Activated T-helper 17 cell treated with anti-CD3 and anti-CD28 coated beads, Interleukin-2, amount 50 U/mL, for 72 hours (primary cell): ENCODE results near the gene GALNT17. TPM values are rescaled to one million over a fixed set of nuclear protein-coding genes. Genes with fewer than 3 reads are reported as not detected.

Source experiments
- ATAC-seq: fragments of 150-1000 bp; cut with Tn5 transposase; replicated peaks from 2 replicates; pipeline ENCODE4 v1.10.0; 2021; ENCODE audit warnings: mild to moderate bottlenecking, moderate library complexity
- H3K27ac Mint-ChIP-seq: one replicate; pipeline ENCODE4 v1.8.0; 2022; ENCODE audit warnings: mixed read lengths
- H3K27me3 Mint-ChIP-seq: one replicate; pipeline ENCODE4 v1.8.0; 2022; ENCODE audit warnings: mixed read lengths
- H3K36me3 Mint-ChIP-seq: one replicate; pipeline ENCODE4 v1.8.0; 2022; ENCODE audit warnings: low read depth, mild to moderate bottlenecking, mixed read lengths
- H3K4me1 Mint-ChIP-seq: one replicate; pipeline ENCODE4 v1.8.0; 2022; ENCODE audit warnings: mixed read lengths
- H3K4me3 Mint-ChIP-seq: one replicate; pipeline ENCODE4 v1.8.0; 2022; ENCODE audit warnings: mild to moderate bottlenecking, mixed read lengths
- H3K9me3 Mint-ChIP-seq: one replicate; pipeline ENCODE4 v1.8.0; 2022; ENCODE audit warnings: mixed read lengths
- total RNA-seq, 2 donors: library from RNA; stranded (reverse); gene quantifications; one replicate each; pipeline ENCODE4 v1.2.3, GENCODE V29; 2022

Gene GALNT17
- total RNA-seq, 2 donors from 2014 or later: not detected

DNA sequence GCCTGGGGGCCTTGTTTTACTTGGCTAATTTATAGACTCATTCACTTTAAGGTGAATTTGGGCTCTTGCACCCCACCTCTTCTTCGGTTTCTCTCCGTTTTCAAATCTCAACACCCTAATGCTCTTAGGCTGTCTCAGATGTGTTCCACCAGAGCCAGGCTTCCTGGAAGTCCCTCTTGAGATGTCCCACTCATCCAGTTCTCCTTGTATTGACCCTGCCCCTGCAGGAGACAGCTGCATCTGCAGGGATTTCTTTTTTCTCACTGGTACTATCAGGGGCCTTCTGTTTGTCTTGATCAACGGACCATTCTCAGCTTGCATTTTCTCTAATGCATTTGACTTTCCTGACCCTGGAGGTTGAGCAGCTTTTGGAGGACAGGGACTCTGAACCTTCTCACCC lies 279.5 kb downstream of the GALNT17 start:
- Mint-ChIP-seq H3K4me1 (no peaks in the 10 kb centered on the region), H3K27me3 (no peaks in the 10 kb centered on the region), H3K27ac (no peak overlapping the region), H3K4me3 (no peak overlapping the region), H3K36me3 (no peaks in the 10 kb centered on the region), H3K9me3 (peaks cover 17% of the 10 kb centered on the region)
- ATAC-seq: no peak

DNA sequence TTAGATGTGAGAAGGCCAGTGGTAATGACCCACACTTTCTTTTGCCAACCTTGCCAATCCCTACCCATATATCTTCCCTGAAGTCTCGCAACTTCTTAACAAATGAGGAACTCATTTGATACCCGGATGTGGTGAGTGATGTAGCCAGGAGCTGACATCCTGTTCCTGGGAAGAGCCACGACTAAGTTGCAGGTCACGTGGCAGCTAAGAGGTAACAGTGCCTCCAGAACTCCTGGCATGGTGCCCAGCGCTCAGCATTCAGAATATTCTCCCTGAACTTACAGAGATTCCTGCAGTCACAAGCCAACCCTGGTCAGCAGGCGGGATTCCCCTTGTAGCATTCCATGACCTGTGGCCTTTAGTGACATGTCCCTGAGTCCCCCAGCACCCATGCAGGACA lies 282.5 kb downstream of the GALNT17 start:
- Mint-ChIP-seq H3K27ac (no peak overlapping the region), H3K27me3 (no peaks in the 10 kb centered on the region), H3K4me3 (no peak overlapping the region), H3K36me3 (no peaks in the 10 kb centered on the region), H3K4me1 (no peaks in the 10 kb centered on the region), H3K9me3 (peaks cover 19% of the 10 kb centered on the region)
- no peak for ATAC-seq

DNA sequence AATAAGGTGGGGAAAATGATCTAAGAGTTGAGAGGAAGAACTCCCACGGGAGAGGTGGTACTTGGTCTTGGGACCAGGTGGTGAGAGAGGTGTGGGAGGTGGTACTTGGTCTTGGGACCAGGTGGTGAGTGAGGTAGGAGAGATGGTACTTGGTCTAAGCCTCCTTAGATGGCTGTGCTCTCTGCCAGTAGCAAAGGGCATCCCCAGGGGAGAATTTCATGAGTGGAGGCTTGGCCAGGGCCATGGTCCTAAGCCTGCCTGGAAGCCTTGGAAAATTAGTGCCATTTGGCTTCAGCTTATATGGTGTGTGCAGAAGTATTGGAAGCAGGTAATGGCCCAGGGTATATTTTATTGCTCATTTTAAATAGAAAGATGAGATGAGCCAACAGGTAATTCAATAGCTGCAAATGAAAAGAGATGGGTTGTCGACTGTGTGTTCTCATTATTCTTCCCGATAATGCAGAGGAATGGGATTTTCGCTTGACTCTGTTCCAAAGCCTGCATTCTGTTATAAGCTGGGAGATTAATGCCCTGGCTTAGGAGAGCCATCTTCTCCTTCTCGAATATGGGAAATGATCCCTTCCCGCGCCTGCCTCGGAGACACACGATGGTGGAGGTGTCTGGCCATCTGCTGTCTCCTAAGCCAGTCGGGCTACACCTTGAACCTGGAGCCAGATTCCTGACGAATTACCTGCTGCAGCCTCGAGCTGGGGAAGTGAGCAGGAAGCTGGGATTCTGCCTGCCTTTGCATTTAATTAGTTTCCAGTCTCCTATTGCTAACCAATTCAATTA lies 287.8 kb downstream of the GALNT17 start:
- no peak for ATAC-seq

DNA sequence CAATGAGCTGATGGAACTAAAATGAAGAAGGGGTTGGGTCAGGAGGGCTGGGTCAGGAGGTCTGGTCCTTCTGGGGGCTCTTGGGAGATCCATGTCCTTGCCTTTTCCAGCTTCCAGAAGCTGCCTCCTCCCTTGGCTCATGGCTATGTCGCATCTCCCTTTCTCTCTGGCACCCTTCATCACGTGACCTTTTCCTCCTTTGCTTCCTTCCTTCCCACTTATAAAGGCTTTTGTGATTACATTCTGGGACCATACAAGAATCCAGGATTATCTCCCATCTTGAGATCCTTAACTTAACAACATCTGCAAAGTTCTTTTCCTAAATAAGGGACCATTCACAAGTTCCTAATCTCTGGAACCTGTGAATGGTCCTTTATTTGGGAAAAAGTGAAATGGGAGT lies 290.2 kb downstream of the GALNT17 start:
- no peaks in the 10 kb centered on the region for H3K36me3 Mint-ChIP-seq
- H3K9me3 Mint-ChIP-seq: peaks cover 5% of the 10 kb centered on the region
- no peaks in the 10 kb centered on the region for H3K27me3 Mint-ChIP-seq
- ATAC-seq: no peak
- H3K4me3 Mint-ChIP-seq: no peak overlapping the region
- no peaks in the 10 kb centered on the region for H3K4me1 Mint-ChIP-seq
- no peak overlapping the region for H3K27ac Mint-ChIP-seq

More for the DNA sequence above, 287.8 kb downstream of the GALNT17 start:
- Mint-ChIP-seq H3K9me3 (peaks cover 10% of the 10 kb centered on the region), H3K27ac (no peak overlapping the region), H3K36me3 (no peaks in the 10 kb centered on the region), H3K4me1 (no peaks in the 10 kb centered on the region), H3K27me3 (no peaks in the 10 kb centered on the region), H3K4me3 (no peak overlapping the region)

DNA sequence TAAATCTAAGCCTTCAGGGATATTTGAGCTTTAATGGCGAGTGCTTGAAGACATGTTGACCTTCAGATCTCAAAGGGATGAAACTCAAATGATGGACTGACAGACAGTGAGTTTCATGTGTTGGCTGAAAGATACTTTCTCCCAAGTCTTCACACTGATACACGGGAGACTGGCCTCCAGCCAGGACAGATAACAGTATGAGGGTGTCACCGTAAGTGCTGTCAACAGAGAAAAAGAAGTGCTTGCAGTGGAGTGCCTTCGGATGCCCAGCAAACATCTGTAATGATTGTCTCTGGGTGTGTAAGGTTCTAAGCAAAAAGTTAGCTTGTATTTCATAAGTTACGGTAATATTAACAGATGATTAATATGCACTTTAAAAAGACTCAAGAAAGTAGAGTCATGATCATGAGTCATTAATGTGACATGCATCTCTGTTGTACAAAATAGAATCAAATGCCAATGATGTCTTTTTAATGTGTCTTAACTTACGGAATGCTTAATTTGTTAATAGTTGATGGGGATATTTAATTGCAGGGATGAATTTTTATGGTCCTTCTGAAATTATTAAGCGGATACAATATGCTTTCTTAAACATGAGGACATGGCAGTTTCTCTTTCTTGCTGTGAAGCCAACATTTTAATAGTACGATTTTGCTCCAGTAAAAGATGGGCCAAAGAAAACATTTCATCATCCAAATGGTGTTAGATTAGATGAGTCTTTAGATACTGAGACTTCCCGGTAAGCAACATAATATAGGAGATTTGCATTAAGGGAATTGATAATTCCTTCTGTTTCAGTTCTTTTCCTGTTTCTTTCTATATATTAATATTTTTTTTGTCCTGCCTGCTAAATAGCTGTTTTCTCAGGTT lies 292.5 kb downstream of the GALNT17 start:
- no peaks in the 10 kb centered on the region for H3K4me1 Mint-ChIP-seq
- H3K36me3 Mint-ChIP-seq: no peaks in the 10 kb centered on the region
- no peak overlapping the region for H3K4me3 Mint-ChIP-seq
- peaks cover 5% of the 10 kb centered on the region for H3K9me3 Mint-ChIP-seq
- H3K27me3 Mint-ChIP-seq: no peaks in the 10 kb centered on the region
- ATAC-seq: no peak
- no peak overlapping the region for H3K27ac Mint-ChIP-seq

DNA sequence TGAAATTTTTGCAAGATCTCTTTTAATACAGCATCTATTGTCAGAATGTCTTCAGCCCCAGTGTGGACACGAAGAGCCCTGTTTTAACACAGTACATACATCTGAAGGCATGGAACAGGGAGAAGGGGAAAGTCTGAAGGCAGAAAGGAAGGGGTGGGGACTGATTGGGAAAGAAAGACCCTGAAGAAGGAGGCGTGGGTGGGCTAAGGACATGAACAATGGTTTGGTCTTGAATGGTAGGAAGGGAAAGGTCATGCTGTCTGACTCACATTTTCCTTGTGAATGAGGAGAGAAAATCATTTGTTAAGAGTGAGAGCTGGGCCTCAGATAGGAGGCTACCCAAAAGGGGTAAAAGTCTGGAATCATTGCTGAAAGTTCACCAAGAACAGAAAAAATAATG lies 297.1 kb downstream of the GALNT17 start:
- H3K4me3 Mint-ChIP-seq: no peak overlapping the region
- peaks cover 4% of the 10 kb centered on the region for H3K9me3 Mint-ChIP-seq
- H3K4me1 Mint-ChIP-seq: no peaks in the 10 kb centered on the region
- no peaks in the 10 kb centered on the region for H3K27me3 Mint-ChIP-seq
- no peak for ATAC-seq
- H3K36me3 Mint-ChIP-seq: no peaks in the 10 kb centered on the region
- H3K27ac Mint-ChIP-seq: no peak overlapping the region

DNA sequence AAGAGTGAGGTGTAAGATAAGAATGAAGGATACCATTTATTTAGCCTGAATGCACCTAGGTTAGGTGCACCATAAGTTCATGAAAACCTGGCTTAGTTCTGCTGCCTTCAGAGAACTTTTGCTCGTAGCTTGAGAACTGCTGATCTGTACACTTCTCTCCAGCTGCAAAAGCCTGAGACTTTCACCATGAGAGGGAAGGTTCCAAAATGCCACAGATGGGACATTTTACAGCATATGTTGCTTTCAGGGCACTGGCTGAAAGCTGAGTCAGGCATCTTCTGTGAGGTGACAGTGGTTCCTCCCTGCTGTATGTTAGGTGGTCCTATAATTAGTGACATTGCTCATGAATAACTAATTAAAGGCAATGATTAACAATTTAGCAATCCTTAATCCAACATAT lies 298.3 kb downstream of the GALNT17 start:
- H3K36me3 Mint-ChIP-seq: no peaks in the 10 kb centered on the region
- H3K4me3 Mint-ChIP-seq: no peak overlapping the region
- H3K27me3 Mint-ChIP-seq: no peaks in the 10 kb centered on the region
- no peak for ATAC-seq
- H3K9me3 Mint-ChIP-seq: peaks cover 4% of the 10 kb centered on the region
- no peak overlapping the region for H3K27ac Mint-ChIP-seq
- H3K4me1 Mint-ChIP-seq: no peaks in the 10 kb centered on the region

DNA sequence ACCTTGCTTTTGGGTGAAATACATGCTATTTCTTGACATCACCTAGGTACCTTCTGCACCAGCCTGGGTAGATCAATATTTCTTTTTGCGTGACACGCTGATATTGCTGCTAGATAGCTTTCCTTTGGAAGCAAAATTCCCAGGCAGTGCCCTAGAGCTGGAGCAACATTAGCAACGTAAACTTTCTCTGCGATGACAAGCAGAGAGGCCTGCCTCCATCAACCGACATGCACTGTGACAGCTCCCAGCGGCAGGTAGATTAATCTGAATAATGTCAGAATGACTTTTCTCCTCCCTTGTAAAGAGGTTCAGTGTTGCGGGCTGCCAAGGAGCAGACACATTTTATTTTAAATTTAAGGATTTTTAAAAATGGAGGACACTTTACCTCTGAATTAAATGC lies 307.4 kb downstream of the GALNT17 start:
- no peak overlapping the region for H3K27ac Mint-ChIP-seq
- no peaks in the 10 kb centered on the region for H3K27me3 Mint-ChIP-seq
- no peak for ATAC-seq
- H3K9me3 Mint-ChIP-seq: peaks cover 17% of the 10 kb centered on the region
- no peaks in the 10 kb centered on the region for H3K4me1 Mint-ChIP-seq
- H3K4me3 Mint-ChIP-seq: no peak overlapping the region
- no peaks in the 10 kb centered on the region for H3K36me3 Mint-ChIP-seq

DNA sequence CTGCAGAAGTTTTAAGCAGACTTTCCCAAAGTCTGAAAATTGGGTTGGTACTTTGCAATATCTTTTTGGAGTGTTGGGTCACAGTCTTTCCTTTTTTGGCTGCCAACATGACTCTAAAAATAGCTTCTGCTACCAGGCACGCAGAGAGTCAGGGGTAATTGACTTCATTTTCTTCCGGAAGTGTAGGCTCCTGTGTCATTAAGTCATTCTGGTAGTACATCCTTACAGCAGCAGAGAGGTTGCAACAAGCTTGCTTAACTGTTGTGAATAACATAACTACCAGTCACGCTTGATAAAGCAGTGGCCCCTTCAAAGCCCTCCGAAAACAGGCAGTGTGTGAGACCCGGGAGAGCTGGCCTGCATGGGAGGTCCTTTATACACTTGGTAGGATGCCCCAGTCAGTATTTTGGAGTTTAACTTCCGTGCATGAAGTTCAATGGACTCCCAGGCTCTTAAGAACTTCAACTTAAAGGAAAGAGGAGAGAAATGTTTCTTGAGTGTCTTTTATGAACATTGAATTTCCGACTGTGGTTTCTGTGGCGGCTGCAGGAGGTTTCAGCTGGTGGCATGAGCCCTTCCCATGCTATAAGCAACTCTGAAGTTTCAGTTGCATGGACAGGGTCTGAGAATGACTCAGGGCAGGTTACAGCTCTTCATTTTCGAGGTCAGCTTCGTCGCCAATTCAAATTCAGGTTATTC lies 310.7 kb downstream of the GALNT17 start:
- no peaks in the 10 kb centered on the region for H3K27me3 Mint-ChIP-seq
- no peak for ATAC-seq
- no peak overlapping the region for H3K27ac Mint-ChIP-seq
- H3K9me3 Mint-ChIP-seq: peaks cover 10% of the 10 kb centered on the region
- no peaks in the 10 kb centered on the region for H3K36me3 Mint-ChIP-seq
- no peaks in the 10 kb centered on the region for H3K4me1 Mint-ChIP-seq
- no peak overlapping the region for H3K4me3 Mint-ChIP-seq

DNA sequence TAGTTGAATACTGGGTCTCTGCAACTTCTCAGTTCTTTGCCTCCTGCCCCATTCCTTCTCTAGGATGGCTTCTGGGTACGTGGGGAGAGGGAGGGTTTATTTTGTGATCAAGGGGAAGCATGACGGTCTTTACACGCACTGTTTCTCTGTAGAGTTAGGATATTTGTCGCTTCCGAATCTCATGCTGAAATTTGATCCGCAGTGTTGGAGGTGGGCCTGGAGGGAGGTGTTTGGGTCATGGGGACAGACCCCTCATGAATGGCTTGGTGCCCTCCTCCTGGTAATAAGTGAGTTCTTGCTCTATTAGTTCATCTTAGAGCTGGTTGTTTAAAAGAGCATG lies 311.2 kb downstream of the GALNT17 start:
- Mint-ChIP-seq H3K9me3 (peaks cover 14% of the 10 kb centered on the region), H3K4me3 (no peak overlapping the region), H3K27ac (no peak overlapping the region), H3K27me3 (no peaks in the 10 kb centered on the region), H3K4me1 (no peaks in the 10 kb centered on the region), H3K36me3 (no peaks in the 10 kb centered on the region)
- ATAC-seq: no peak

DNA sequence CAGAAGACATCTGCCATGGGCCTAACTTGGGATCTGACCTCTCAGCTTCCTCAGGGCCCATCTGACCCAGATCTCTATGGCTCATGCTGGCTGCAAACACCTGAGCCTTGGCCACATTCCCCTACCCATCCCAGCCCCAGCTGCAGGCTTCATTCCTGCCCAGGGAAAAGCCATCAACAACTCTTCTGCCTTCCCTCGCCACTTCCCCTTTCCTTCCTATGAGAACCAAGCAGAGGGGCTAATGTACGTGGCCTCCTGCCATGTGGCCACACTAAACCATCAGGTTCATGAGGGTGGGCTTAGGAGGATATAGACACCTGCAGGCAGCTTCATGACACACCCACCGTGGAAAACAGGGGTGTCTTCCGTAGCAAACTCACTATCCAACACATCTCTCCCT lies 312.2 kb downstream of the GALNT17 start:
- H3K27me3 Mint-ChIP-seq: no peaks in the 10 kb centered on the region
- peaks cover 14% of the 10 kb centered on the region for H3K9me3 Mint-ChIP-seq
- no peak for ATAC-seq
- H3K27ac Mint-ChIP-seq: no peak overlapping the region
- no peaks in the 10 kb centered on the region for H3K4me1 Mint-ChIP-seq
- H3K36me3 Mint-ChIP-seq: no peaks in the 10 kb centered on the region
- no peak overlapping the region for H3K4me3 Mint-ChIP-seq

DNA sequence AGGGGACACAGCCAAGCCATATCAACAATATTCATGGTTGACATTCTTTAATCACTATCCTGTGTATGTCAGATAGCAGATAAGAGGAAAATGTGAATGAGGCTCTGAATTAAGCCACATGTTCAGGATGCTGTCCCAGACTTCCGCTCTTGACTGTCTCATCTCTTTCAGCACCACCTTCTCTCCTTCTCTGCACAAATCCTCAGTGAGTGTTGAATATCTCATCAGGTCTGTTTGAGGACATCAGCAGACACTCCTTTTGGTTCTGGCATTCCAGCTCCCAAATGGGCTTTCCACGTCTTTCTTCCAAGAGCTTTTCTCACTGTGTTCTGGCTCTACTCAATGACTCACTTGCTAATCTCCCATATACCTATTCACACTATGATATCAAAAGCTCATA lies 321.7 kb downstream of the GALNT17 start:
- no peaks in the 10 kb centered on the region for H3K36me3 Mint-ChIP-seq
- no peak for ATAC-seq
- peaks cover 3% of the 10 kb centered on the region for H3K27me3 Mint-ChIP-seq
- H3K9me3 Mint-ChIP-seq: peaks cover 9% of the 10 kb centered on the region
- no peak overlapping the region for H3K4me3 Mint-ChIP-seq
- no peak overlapping the region for H3K27ac Mint-ChIP-seq
- H3K4me1 Mint-ChIP-seq: no peaks in the 10 kb centered on the region

DNA sequence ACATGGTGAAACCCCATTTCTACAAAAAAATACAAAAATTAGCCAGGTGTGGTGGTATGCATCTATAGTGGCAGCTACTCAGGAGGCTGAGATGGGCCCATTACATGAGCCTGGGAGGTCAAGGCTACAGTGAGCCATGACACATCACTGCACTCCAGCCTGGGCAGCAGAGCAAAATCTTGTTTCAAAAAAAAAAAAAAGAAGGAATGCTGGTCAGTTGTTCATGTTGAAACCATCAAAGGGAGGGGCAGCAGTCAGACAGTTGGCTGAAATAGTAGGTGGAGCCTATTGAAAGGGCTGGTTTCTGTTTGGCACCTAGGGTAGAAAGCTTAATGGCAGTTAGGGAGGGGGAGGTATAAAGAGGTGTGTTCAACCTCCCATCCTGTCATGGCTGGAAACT lies 323.0 kb downstream of the GALNT17 start:
- no peak overlapping the region for H3K27ac Mint-ChIP-seq
- H3K27me3 Mint-ChIP-seq: peaks cover 3% of the 10 kb centered on the region
- no peaks in the 10 kb centered on the region for H3K36me3 Mint-ChIP-seq
- no peaks in the 10 kb centered on the region for H3K4me1 Mint-ChIP-seq
- ATAC-seq: no peak
- H3K9me3 Mint-ChIP-seq: peaks cover 9% of the 10 kb centered on the region
- no peak overlapping the region for H3K4me3 Mint-ChIP-seq

DNA sequence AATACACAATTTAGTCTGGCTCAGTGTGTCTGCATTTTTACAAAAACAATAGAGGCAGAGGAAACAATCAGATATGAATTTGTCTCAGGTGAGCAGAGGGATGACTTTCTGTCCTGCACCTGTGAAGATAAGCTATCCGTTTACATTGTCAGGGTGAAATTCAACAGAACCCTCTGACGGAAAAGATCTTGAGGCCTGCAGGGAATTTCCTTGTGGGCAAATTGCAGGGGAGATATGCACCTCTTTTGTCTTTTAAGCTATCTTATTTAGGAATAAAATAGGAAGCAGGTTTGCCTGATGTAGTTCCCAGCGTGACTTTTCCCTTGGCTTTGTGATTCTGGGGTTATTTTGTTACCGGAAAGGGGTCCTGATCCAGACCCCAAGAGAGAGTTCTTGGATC lies 325.1 kb downstream of the GALNT17 start:
- no peak overlapping the region for H3K4me3 Mint-ChIP-seq
- no peak for ATAC-seq
- no peaks in the 10 kb centered on the region for H3K4me1 Mint-ChIP-seq
- no peak overlapping the region for H3K27ac Mint-ChIP-seq
- no peaks in the 10 kb centered on the region for H3K36me3 Mint-ChIP-seq
- H3K27me3 Mint-ChIP-seq: peaks cover 3% of the 10 kb centered on the region
- peaks cover 14% of the 10 kb centered on the region for H3K9me3 Mint-ChIP-seq
